ENCODE results near the gene DES. TPM values are rescaled to one million over a fixed set of nuclear protein-coding genes. Genes with fewer than 3 reads are reported as not detected.

The DES gene
- total and polyA plus RNA-seq, 9 of the 15 experiments (the other 6 are each of a cell fraction or from before 2014, with no cell fraction given) = 2.5 to 58.9 (median 21.9) TPM

- TF ChIP-seq PTTG1 (tag; IDR thresholded peaks at IDR 0.05; ENCODE audit: low read depth) (no peak), MTA3 (IDR thresholded peaks at IDR 0.05; ENCODE audit: borderline replicate concordance) (no peak), YY1 (IDR thresholded peaks at IDR 0.05; ENCODE audit: borderline replicate concordance in 1 of 3, control insufficient read depth in 1 of 3, extremely low read depth in 1 of 3, insufficient read depth in 3 of 3, insufficient read length in 1 of 3, insufficient replicate concordance in 2 of 3, low read depth in 1 of 3, low read length in 2 of 3) (peak in 1 of 3 experiments; percentile 6), NR3C1 (CRISPR knock-in tag; IDR thresholded peaks at IDR 0.05) (no peak), KDM1A (IDR thresholded peaks at IDR 0.05) (peak; percentile 91 to 95), ZBTB5 (IDR thresholded peaks at IDR 0.05) (no peak), POLR2AphosphoS5 (IDR thresholded peaks at IDR 0.05; ENCODE audit: control insufficient read depth, insufficient read depth, low read depth, low read length) (no peak), BRF1 (IDR thresholded peaks at IDR 0.05; ENCODE audit: borderline replicate concordance, extremely low read depth, insufficient read length) (no peak), PHTF2 (CRISPR knock-in tag; IDR thresholded peaks at IDR 0.05) (no peak), SMC3 (conservative IDR thresholded peaks at IDR 0.05; ENCODE audit: insufficient read depth, low read depth, low read length) (peak; percentile 79), NFYB (IDR thresholded peaks at IDR 0.05; ENCODE audit: extremely low read depth, insufficient read length) (no peak), TARDBP (IDR thresholded peaks at IDR 0.05) (peak; percentile 77; the same call in 1 of the 2 replicates), TFAP4 (CRISPR knock-in tag; IDR thresholded peaks at IDR 0.05; ENCODE audit: borderline replicate concordance) (0 out of 2 replicates have a peak, but pooled peaks have one; percentile 48), SMAD1 (IDR thresholded peaks at IDR 0.05; ENCODE audit: low read depth, low read length, partially characterized antibody) (no peak), SNIP1 (IDR thresholded peaks at IDR 0.05; ENCODE audit: low read depth) (no peak), SOX6 (IDR thresholded peaks at IDR 0.05) (no peak), SAFB2 (IDR thresholded peaks at IDR 0.05; ENCODE audit: borderline replicate concordance, low read depth, low read length, severe bottlenecking) (no peak), TEAD4 (IDR thresholded peaks at IDR 0.05; ENCODE audit: low read length) (no peak), TEAD4 (CRISPR knock-in tag; IDR thresholded peaks at IDR 0.05; ENCODE audit: borderline replicate concordance) (no peak), MYC (IDR thresholded peaks at IDR 0.05; ENCODE audit: low read depth, low read length) (0 out of 2 replicates have a peak, but pooled peaks have one; percentile 18), MYC (CRISPR knock-in tag; IDR thresholded peaks at IDR 0.05; ENCODE audit: borderline replicate concordance, low read depth) (no peak), POLR2A (conservative IDR thresholded peaks at IDR 0.05) (no peak), MAZ (CRISPR knock-in tag; conservative IDR thresholded peaks at IDR 0.05 in 1 of 2, IDR thresholded peaks at IDR 0.05 in 1 of 2) (peak in 1 of 2 experiments; percentile 52; a peak in 1 of 4 replicates), CAMTA2 (CRISPR knock-in tag; conservative IDR thresholded peaks at IDR 0.05) (no peak), CBFA2T3 (IDR thresholded peaks at IDR 0.05) (peak; percentile 18; the same call in 1 of the 2 replicates), TCF15 (CRISPR knock-in tag; IDR thresholded peaks at IDR 0.05) (no peak)
These were observed 57.8 kb downstream of the DES start (continued) for GRCh38 chr2:219475697-219476651.

Measured in K562 (cell line).